Liver (tissue), 9 donors: Measurements from ENCODE around the gene RCN2. TPM values are rescaled to one million over a fixed set of nuclear protein-coding genes. Genes with fewer than 3 reads are reported as not detected.

Experiments used
- DNase-seq: peaks from one replicate; pipeline ENCODE4 v3.0.0-alpha.2; 2017; ENCODE audit warnings: low spot score
- H3K27ac ChIP-seq, 2 donors: one replicate each; pipeline ENCODE4 v1.7.0; 2013; ENCODE audit warnings: inconsistent platforms in 2 of 2, low read length in 2 of 2, control low read depth in 1 of 2, low read depth in 1 of 2, mild to moderate bottlenecking in 1 of 2
- H3K27me3 ChIP-seq, 4 donors: one replicate each; pipeline versions ENCODE4 v1.6.1 to v1.7.0; 2013; ENCODE audit warnings: low read length in 3 of 4, inconsistent platforms in 1 of 4, mild to moderate bottlenecking in 1 of 4, moderate library complexity in 1 of 4; ENCODE audit not compliant: control insufficient read depth in 4 of 4, insufficient read depth in 4 of 4
- H3K36me3 ChIP-seq, 4 donors: one replicate each; pipeline versions ENCODE4 v1.6.1 to v1.7.0; 2013; ENCODE audit warnings: low read length in 3 of 4, mild to moderate bottlenecking in 3 of 4, low read depth in 1 of 4, moderate library complexity in 1 of 4; ENCODE audit not compliant: control insufficient read depth in 4 of 4, insufficient read depth in 3 of 4
- H3K4me1 ChIP-seq, 4 donors: one replicate each; pipeline versions ENCODE4 v1.6.1 to v1.7.0; 2013; ENCODE audit warnings: low read length in 3 of 4, mild to moderate bottlenecking in 3 of 4, moderate library complexity in 1 of 4; ENCODE audit not compliant: control insufficient read depth in 4 of 4, insufficient read depth in 4 of 4
- H3K4me3 ChIP-seq, 3 donors: one replicate each; pipeline versions ENCODE4 v1.6.1 to v1.7.0; 2013; ENCODE audit warnings: low read length in 3 of 3, control low read depth in 1 of 3, low read depth in 1 of 3, mild to moderate bottlenecking in 1 of 3
- H3K9ac ChIP-seq, 2 donors: one replicate each; pipeline ENCODE4 v1.7.0; 2013; ENCODE audit warnings: low read length in 2 of 2, mild to moderate bottlenecking in 2 of 2, moderate library complexity in 2 of 2, control low read depth in 1 of 2, low read depth in 1 of 2
- H3K9me3 ChIP-seq, 4 donors: one replicate each; pipeline versions ENCODE4 v1.6.1 to v1.7.0; 2013; ENCODE audit warnings: low read length in 3 of 4; ENCODE audit not compliant: control insufficient read depth in 4 of 4
- EGR1 ChIP-seq, 2 donors: IDR thresholded peaks; 2 replicates each; pipeline ENCODE4 v1.6.1; 2016 to 2018; ENCODE audit warnings: antibody characterized with exemption in 2 of 2, low read depth in 2 of 2
- FOXA1 ChIP-seq: IDR thresholded peaks from 2 replicates; pipeline ENCODE4 v1.6.1; 2016; ENCODE audit warnings: antibody characterized with exemption
- FOXA2 ChIP-seq: IDR thresholded peaks from 2 replicates; pipeline ENCODE4 v1.6.1; 2016; ENCODE audit warnings: antibody characterized with exemption
- GABPA ChIP-seq, 2 donors: IDR thresholded peaks in 1 of 2; conservative IDR thresholded peaks in 1 of 2; 2 replicates each; pipeline ENCODE4 v1.6.1; 2016; ENCODE audit warnings: antibody characterized with exemption in 2 of 2, mild to moderate bottlenecking in 1 of 2, moderate library complexity in 1 of 2
- HNF4A ChIP-seq, 2 donors: conservative IDR thresholded peaks; 2 replicates each; pipeline ENCODE4 v1.6.1; 2016; ENCODE audit warnings: antibody characterized with exemption in 2 of 2, mild to moderate bottlenecking in 2 of 2
- HNF4G ChIP-seq: IDR thresholded peaks from 2 replicates; pipeline ENCODE4 v1.6.1; 2016; ENCODE audit warnings: antibody characterized with exemption
- JUND ChIP-seq, 2 donors: IDR thresholded peaks; 2 replicates each; pipeline ENCODE4 v1.6.1; 2016; ENCODE audit warnings: antibody characterized with exemption in 2 of 2
- NR2F2 ChIP-seq: IDR thresholded peaks from 2 replicates; pipeline ENCODE4 v1.6.1; 2016; ENCODE audit warnings: antibody characterized with exemption
- RAD21 ChIP-seq, 2 donors: IDR thresholded peaks; 2 replicates each; pipeline ENCODE4 v1.6.1; 2016; ENCODE audit warnings: antibody characterized with exemption in 2 of 2, mild to moderate bottlenecking in 2 of 2
- REST ChIP-seq: IDR thresholded peaks from 2 replicates; pipeline ENCODE4 v1.6.1; 2016; ENCODE audit warnings: antibody characterized with exemption, mild to moderate bottlenecking
- RXRA ChIP-seq, 2 donors: IDR thresholded peaks; 2 replicates each; pipeline ENCODE4 v1.6.1; 2017 to 2018; ENCODE audit warnings: antibody characterized with exemption in 2 of 2, mild to moderate bottlenecking in 1 of 2
- SP1 ChIP-seq: IDR thresholded peaks from 2 replicates; pipeline ENCODE4 v1.6.1; 2018; ENCODE audit warnings: antibody characterized with exemption, mild to moderate bottlenecking
- TAF1 ChIP-seq: conservative IDR thresholded peaks from 2 replicates; pipeline ENCODE4 v1.6.1; 2016; ENCODE audit warnings: antibody characterized with exemption, mild to moderate bottlenecking
- YY1 ChIP-seq: IDR thresholded peaks from 2 replicates; pipeline ENCODE4 v1.6.1; 2016; ENCODE audit warnings: antibody characterized with exemption, mild to moderate bottlenecking
- WGBS: extraction: QIAGEN DNeasy Blood & Tissue Kit; methylation state at CpG from one replicate; pipeline ENCODE4 v1.1.7; 2013; 5-methylcytosine and 5-hydroxymethylcytosine counted together
- polyA plus RNA-seq, 2 donors: library from polyadenylated mRNA; stranded (reverse) in 1 of 2; unstranded in 1 of 2; fragments of 200-250 nt in 1 of 2; fragments of >200 nt in 1 of 2; fragmentation: Nextera tagmentation in 1 of 2; extraction: Ambion mirVana in 1 of 2; gene quantifications; one replicate each; pipeline versions ENCODE4 v1.2.1 to v1.2.3, GENCODE V29; 2013 to 2015
- total RNA-seq, 2 donors: library from RNA; depleted of rRNA; stranded (reverse); fragments of >200 nt; gene quantifications; one replicate each; pipeline ENCODE4 v1.2.3, GENCODE V29; 2014
- TF ChIP-seq, protein P1 (sequence below): fragments of 150-350 bp; IDR thresholded peaks from 2 replicates; pipeline ENCODE4 v1.5.1; 2017; ENCODE audit warnings: improper control_type of control experiment, low read depth, low read length; ENCODE audit not compliant: missing input control
- TF ChIP-seq, protein P2 (sequence below): IDR thresholded peaks from 2 replicates; pipeline ENCODE4 v1.6.1; 2016; ENCODE audit warnings: antibody characterized with exemption
- TF ChIP-seq, protein P3 (sequence below): IDR thresholded peaks from 2 replicates; pipeline ENCODE4 v1.6.1; 2016; ENCODE audit warnings: antibody characterized with exemption
- TF ChIP-seq, protein P4 (sequence below): IDR thresholded peaks from 2 replicates; pipeline ENCODE4 v1.6.1; 2016; ENCODE audit warnings: antibody characterized with exemption
- donor health status: healthy.
- donor health status: healthy.
- donor health status: healthy.
- donor health status: healthy.
- donor health status: healthy.

The RCN2 gene
- total and polyA plus RNA-seq, 4 donors, result 8.7 to 28.2 (median 15.1) TPM

GRCh38 chr15:76894174-76894573 lies 37.4 kb upstream of the RCN2 start:
- H3K9ac ChIP-seq, result no peak overlapping the region
- TF ChIP-seq HNF4A (conservative IDR thresholded peaks at IDR 0.05), result no peak
- TF ChIP-seq NR2F2, result no peak
- TF ChIP-seq, protein P1, sequence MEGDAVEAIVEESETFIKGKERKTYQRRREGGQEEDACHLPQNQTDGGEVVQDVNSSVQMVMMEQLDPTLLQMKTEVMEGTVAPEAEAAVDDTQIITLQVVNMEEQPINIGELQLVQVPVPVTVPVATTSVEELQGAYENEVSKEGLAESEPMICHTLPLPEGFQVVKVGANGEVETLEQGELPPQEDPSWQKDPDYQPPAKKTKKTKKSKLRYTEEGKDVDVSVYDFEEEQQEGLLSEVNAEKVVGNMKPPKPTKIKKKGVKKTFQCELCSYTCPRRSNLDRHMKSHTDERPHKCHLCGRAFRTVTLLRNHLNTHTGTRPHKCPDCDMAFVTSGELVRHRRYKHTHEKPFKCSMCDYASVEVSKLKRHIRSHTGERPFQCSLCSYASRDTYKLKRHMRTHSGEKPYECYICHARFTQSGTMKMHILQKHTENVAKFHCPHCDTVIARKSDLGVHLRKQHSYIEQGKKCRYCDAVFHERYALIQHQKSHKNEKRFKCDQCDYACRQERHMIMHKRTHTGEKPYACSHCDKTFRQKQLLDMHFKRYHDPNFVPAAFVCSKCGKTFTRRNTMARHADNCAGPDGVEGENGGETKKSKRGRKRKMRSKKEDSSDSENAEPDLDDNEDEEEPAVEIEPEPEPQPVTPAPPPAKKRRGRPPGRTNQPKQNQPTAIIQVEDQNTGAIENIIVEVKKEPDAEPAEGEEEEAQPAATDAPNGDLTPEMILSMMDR, result no peak
- no peak for TF ChIP-seq JUND (IDR thresholded peaks at IDR 0.05)
- TF ChIP-seq SP1, result no peak
- TF ChIP-seq TAF1, result no peak
- TF ChIP-seq, protein P2, sequence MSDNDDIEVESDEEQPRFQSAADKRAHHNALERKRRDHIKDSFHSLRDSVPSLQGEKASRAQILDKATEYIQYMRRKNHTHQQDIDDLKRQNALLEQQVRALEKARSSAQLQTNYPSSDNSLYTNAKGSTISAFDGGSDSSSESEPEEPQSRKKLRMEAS, result no peak
- TF ChIP-seq EGR1 (IDR thresholded peaks at IDR 0.05; ENCODE audit: low read depth in 2 of 2), result no peak
- TF ChIP-seq HNF4G, result no peak
- no peak for TF ChIP-seq REST
- no peak for TF ChIP-seq GABPA (IDR thresholded peaks at IDR 0.05 in 1 of 2, conservative IDR thresholded peaks at IDR 0.05 in 1 of 2)
- TF ChIP-seq RXRA (IDR thresholded peaks at IDR 0.05), result no peak
- TF ChIP-seq, protein P3, sequence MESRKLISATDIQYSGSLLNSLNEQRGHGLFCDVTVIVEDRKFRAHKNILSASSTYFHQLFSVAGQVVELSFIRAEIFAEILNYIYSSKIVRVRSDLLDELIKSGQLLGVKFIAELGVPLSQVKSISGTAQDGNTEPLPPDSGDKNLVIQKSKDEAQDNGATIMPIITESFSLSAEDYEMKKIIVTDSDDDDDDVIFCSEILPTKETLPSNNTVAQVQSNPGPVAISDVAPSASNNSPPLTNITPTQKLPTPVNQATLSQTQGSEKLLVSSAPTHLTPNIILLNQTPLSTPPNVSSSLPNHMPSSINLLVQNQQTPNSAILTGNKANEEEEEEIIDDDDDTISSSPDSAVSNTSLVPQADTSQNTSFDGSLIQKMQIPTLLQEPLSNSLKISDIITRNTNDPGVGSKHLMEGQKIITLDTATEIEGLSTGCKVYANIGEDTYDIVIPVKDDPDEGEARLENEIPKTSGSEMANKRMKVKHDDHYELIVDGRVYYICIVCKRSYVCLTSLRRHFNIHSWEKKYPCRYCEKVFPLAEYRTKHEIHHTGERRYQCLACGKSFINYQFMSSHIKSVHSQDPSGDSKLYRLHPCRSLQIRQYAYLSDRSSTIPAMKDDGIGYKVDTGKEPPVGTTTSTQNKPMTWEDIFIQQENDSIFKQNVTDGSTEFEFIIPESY, result no peak
- no peak for TF ChIP-seq RAD21 (IDR thresholded peaks at IDR 0.05)
- TF ChIP-seq FOXA1, result no peak
- no peak for TF ChIP-seq FOXA2
- TF ChIP-seq, protein P4, sequence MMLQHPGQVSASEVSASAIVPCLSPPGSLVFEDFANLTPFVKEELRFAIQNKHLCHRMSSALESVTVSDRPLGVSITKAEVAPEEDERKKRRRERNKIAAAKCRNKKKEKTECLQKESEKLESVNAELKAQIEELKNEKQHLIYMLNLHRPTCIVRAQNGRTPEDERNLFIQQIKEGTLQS, result no peak
- TF ChIP-seq YY1, result no peak
- no peak overlapping the region for H3K27ac ChIP-seq
- H3K4me3 ChIP-seq, result no peak overlapping the region
- no peak for DNase-seq
- no peaks in the 10 kb centered on the region for H3K27me3 ChIP-seq
- no peaks in the 10 kb centered on the region for H3K4me1 ChIP-seq
- H3K36me3 ChIP-seq, result no peaks in the 10 kb centered on the region
- WGBS, result 95% methylated on average over 2 of the region's 2 CpGs
- no peaks in the 10 kb centered on the region for H3K9me3 ChIP-seq
